ENCODE data around the gene KRTAP10-1. TPM values are rescaled to one million over a fixed set of nuclear protein-coding genes. Genes with fewer than 3 reads are reported as not detected.

KRTAP10-1 gene
- total and polyA plus RNA-seq, 9 donors, result not detected

GRCh38 chr21:44516342-44516741, 23.7 kb downstream of the KRTAP10-1 start:
- no peak overlapping the region for H3K4me3 ChIP-seq (ENCODE audit: low read length)
- peaks cover 3% of the 10 kb centered on the region for H3K27me3 ChIP-seq (ENCODE audit: control insufficient read depth, insufficient read depth, low read length)
- no peak overlapping the region for H3K27ac ChIP-seq (ENCODE audit: low read length)
- H3K4me1 ChIP-seq (ENCODE audit: control insufficient read depth, insufficient read depth, low read length), result peaks cover under 1% of the 10 kb centered on the region
- H3K36me3 ChIP-seq (ENCODE audit: control insufficient read depth, insufficient read depth, low read length), result no peaks in the 10 kb centered on the region
- DNase-seq, result no peak
- no peaks in the 10 kb centered on the region for H3K9me3 ChIP-seq (replicated peaks; ENCODE audit: control insufficient read depth, low read depth, low read length)
- WGBS (ENCODE audit: insufficient coverage), result 90% methylated on average over 10 of the region's 13 CpGs

GRCh38 chr21:44515359-44516165, 24.4 kb downstream of the KRTAP10-1 start:
- Histone ChIP-seq H3K27me3 (ENCODE audit: control insufficient read depth, insufficient read depth, low read length) (peaks cover 5% of the 10 kb centered on the region), H3K9me3 (replicated peaks; ENCODE audit: control insufficient read depth, low read depth, low read length) (no peaks in the 10 kb centered on the region), H3K27ac (ENCODE audit: low read length) (no peak overlapping the region), H3K4me1 (ENCODE audit: control insufficient read depth, insufficient read depth, low read length) (peaks cover 5% of the 10 kb centered on the region), H3K36me3 (ENCODE audit: control insufficient read depth, insufficient read depth, low read length) (no peaks in the 10 kb centered on the region), H3K4me3 (ENCODE audit: low read length) (no peak overlapping the region)
- WGBS (ENCODE audit: insufficient coverage), result 84% methylated on average over 27 of the region's 32 CpGs
- no peak for DNase-seq

- Histone ChIP-seq H3K27ac (ENCODE audit: low read length) (no peak overlapping the region), H3K9me3 (replicated peaks; ENCODE audit: control insufficient read depth, low read depth, low read length) (no peaks in the 10 kb centered on the region), H3K36me3 (ENCODE audit: control insufficient read depth, insufficient read depth, low read length) (no peaks in the 10 kb centered on the region), H3K4me1 (ENCODE audit: control insufficient read depth, insufficient read depth, low read length) (peaks cover 9% of the 10 kb centered on the region), H3K27me3 (ENCODE audit: control insufficient read depth, insufficient read depth, low read length) (peaks cover 8% of the 10 kb centered on the region), H3K4me3 (ENCODE audit: low read length) (no peak overlapping the region)
- 78% methylated on average over 8 of the region's 11 CpGs for WGBS (ENCODE audit: insufficient coverage)
- DNase-seq, result no peak
Measured at GRCh38 chr21:44514746-44515358, 25.1 kb downstream of the KRTAP10-1 start.

DNA sequence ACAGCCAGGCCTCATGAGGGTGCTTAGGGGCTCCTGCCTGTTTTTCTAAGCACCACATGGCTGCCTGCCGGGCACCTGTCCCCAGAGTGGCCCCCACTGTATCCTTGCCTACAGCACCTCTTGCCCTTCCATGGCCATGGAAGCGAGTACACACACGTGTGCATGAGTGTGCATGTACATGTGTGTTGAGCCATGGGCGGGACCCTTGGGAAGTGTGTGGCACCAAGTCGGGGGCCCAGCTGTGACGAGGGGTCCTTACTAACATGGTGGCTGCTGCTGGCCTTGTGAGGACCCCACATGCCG, 25.8 kb downstream of the KRTAP10-1 start:
- peaks cover 6% of the 10 kb centered on the region for H3K27me3 ChIP-seq (ENCODE audit: control insufficient read depth, insufficient read depth, low read length)
- H3K4me3 ChIP-seq (ENCODE audit: low read length), result no peak overlapping the region
- H3K4me1 ChIP-seq (ENCODE audit: control insufficient read depth, insufficient read depth, low read length), result peaks cover 9% of the 10 kb centered on the region
- WGBS (ENCODE audit: insufficient coverage), result 85% methylated on average over 7 of the region's 7 CpGs
- no peaks in the 10 kb centered on the region for H3K36me3 ChIP-seq (ENCODE audit: control insufficient read depth, insufficient read depth, low read length)
- no peaks in the 10 kb centered on the region for H3K9me3 ChIP-seq (replicated peaks; ENCODE audit: control insufficient read depth, low read depth, low read length)
- no peak for DNase-seq
- no peak overlapping the region for H3K27ac ChIP-seq (ENCODE audit: low read length)

DNA sequence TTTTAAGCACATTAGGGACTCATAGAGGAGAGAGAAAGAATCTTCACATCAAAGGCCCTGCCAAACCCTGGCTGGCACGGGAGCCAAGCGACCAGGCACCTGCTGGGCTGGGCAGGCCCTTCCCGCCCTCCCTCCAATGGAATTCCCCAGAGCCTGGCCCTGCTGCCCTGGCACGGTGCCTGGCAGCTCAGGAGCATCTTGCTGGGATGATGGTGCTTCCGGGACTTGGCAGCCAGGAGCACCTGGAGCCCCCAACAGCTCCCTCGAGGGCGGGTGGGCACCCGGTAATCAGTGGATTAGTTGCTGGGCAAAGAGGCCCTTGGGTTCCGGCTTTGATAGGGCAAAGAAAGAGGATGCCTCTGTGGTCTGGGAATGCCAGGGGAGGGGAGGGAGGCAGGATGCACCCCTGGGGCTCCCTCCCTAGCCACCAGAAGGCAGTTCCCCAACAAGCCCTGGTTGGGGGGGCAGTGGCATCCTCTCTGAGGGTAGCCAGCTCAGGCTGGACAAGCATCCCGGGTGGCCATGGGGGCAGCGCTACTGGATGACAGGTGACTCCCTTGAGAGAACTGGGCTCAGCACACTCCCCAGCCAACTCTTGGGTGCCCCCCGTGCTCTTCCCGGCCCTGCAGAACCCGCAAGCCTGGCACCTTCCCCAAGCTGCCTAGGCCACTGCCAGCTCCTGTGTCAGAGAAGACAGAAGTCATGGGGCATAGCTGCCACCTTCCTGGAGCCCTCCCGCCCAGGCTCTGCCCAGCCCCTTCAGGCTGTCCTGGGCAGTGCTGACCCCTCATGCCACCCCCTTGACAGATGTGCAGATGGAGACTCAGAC, 26.4 kb downstream of the KRTAP10-1 start:
- DNase-seq, result no peak
- Histone ChIP-seq H3K36me3 (ENCODE audit: control insufficient read depth, insufficient read depth, low read length) (no peaks in the 10 kb centered on the region), H3K27me3 (ENCODE audit: control insufficient read depth, insufficient read depth, low read length) (peaks cover 8% of the 10 kb centered on the region), H3K4me3 (ENCODE audit: low read length) (no peak overlapping the region), H3K4me1 (ENCODE audit: control insufficient read depth, insufficient read depth, low read length) (peaks cover 9% of the 10 kb centered on the region), H3K9me3 (replicated peaks; ENCODE audit: control insufficient read depth, low read depth, low read length) (no peaks in the 10 kb centered on the region), H3K27ac (ENCODE audit: low read length) (no peak overlapping the region)
- WGBS (ENCODE audit: insufficient coverage), result 88% methylated on average over 13 of the region's 15 CpGs

GRCh38 chr21:44512496-44513388, 27.3 kb downstream of the KRTAP10-1 start:
- Histone ChIP-seq H3K27me3 (ENCODE audit: control insufficient read depth, insufficient read depth, low read length) (peaks cover 11% of the 10 kb centered on the region), H3K27ac (ENCODE audit: low read length) (no peak overlapping the region), H3K4me3 (ENCODE audit: low read length) (no peak overlapping the region), H3K4me1 (ENCODE audit: control insufficient read depth, insufficient read depth, low read length) (peaks cover 9% of the 10 kb centered on the region), H3K36me3 (ENCODE audit: control insufficient read depth, insufficient read depth, low read length) (no peaks in the 10 kb centered on the region), H3K9me3 (replicated peaks; ENCODE audit: control insufficient read depth, low read depth, low read length) (no peaks in the 10 kb centered on the region)
- 76% methylated on average over 17 of the region's 21 CpGs for WGBS (ENCODE audit: insufficient coverage)
- no peak for DNase-seq

- Histone ChIP-seq H3K36me3 (ENCODE audit: control insufficient read depth, insufficient read depth, low read length) (no peaks in the 10 kb centered on the region), H3K9me3 (replicated peaks; ENCODE audit: control insufficient read depth, low read depth, low read length) (no peaks in the 10 kb centered on the region), H3K27ac (ENCODE audit: low read length) (no peak overlapping the region), H3K4me3 (ENCODE audit: low read length) (no peak overlapping the region), H3K4me1 (ENCODE audit: control insufficient read depth, insufficient read depth, low read length) (peaks cover 9% of the 10 kb centered on the region), H3K27me3 (ENCODE audit: control insufficient read depth, insufficient read depth, low read length) (peaks cover 11% of the 10 kb centered on the region)
- no peak for DNase-seq
- WGBS (ENCODE audit: insufficient coverage), result 76% methylated on average over 8 of the region's 8 CpGs
Measured at GRCh38 chr21:44511938-44512275, 28.1 kb downstream of the KRTAP10-1 start.

GRCh38 chr21:44511219-44511937, 28.6 kb downstream of the KRTAP10-1 start:
- DNase-seq, result no peak
- Histone ChIP-seq H3K9me3 (replicated peaks; ENCODE audit: control insufficient read depth, low read depth, low read length) (no peaks in the 10 kb centered on the region), H3K4me1 (ENCODE audit: control insufficient read depth, insufficient read depth, low read length) (peaks cover 9% of the 10 kb centered on the region), H3K4me3 (ENCODE audit: low read length) (no peak overlapping the region), H3K27ac (ENCODE audit: low read length) (no peak overlapping the region), H3K27me3 (ENCODE audit: control insufficient read depth, insufficient read depth, low read length) (peaks cover 11% of the 10 kb centered on the region), H3K36me3 (ENCODE audit: control insufficient read depth, insufficient read depth, low read length) (no peaks in the 10 kb centered on the region)
- WGBS (ENCODE audit: insufficient coverage), result 79% methylated on average over 9 of the region's 11 CpGs

DNA sequence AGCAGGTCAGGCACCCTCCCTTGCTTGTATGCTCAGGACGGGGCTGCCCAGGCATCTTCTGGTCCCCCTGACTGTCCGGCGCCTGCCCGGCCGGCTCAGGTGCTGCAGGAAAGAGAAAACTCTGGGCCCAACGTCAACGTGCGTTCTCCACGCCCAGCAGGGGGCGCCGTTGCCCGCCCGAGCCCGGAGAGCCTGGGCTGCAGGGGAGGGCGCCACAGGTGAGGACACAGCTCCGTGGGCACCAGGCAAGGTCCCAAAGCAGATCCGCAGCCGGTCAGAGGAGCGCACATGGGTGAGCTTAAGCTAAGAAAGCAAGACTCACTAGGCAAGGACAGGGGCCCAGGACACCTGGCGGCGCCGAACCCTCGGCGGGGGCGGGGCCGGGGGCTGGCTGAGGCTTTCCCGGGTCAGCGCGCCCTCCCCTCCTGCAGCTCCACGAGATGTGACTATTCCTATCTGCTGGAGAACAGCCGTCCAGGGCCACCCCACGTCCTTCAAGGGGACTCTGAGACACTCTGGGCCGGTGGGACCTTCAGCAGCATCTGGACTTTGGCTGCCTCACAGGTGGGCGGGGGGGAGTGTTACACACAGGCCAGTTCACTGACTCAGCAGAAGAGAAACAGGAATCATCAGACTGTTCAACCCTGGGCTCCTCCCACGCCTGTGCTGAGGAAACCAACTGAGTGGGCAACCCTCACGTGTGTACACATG, 29.3 kb downstream of the KRTAP10-1 start:
- Histone ChIP-seq H3K36me3 (ENCODE audit: control insufficient read depth, insufficient read depth, low read length) (no peaks in the 10 kb centered on the region), H3K4me3 (ENCODE audit: low read length) (no peak overlapping the region), H3K27ac (ENCODE audit: low read length) (no peak overlapping the region), H3K27me3 (ENCODE audit: control insufficient read depth, insufficient read depth, low read length) (peaks cover 11% of the 10 kb centered on the region), H3K4me1 (ENCODE audit: control insufficient read depth, insufficient read depth, low read length) (peaks cover 9% of the 10 kb centered on the region), H3K9me3 (replicated peaks; ENCODE audit: control insufficient read depth, low read depth, low read length) (no peaks in the 10 kb centered on the region)
- WGBS (ENCODE audit: insufficient coverage), result 10% methylated on average over 36 of the region's 36 CpGs
- DNase-seq, result peak; percentile 39
